ENCODE data around the gene ADAMTS13.
A peak's percentile ranks its signal among the peaks of the same experiment; 100 is the strongest.

ADAMTS13 gene

DNA sequence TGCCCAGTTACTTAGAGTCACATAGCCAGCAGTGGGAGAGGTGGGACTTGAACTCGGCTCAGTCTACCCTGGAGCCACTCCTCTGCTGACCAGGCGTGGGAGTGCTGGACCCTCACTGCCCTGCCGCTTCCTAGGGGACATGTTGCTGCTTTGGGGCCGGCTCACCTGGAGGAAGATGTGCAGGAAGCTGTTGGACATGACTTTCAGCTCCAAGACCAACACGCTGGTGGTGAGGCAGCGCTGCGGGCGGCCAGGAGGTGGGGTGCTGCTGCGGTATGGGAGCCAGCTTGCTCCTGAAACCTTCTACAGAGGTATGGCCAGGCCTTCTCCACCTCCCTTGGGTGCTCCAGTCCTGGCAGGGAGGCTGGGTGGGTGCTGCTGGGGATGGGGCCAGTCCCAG is 34.2 kb downstream of the ADAMTS13 start:
- no peak for DNase-seq

DNA sequence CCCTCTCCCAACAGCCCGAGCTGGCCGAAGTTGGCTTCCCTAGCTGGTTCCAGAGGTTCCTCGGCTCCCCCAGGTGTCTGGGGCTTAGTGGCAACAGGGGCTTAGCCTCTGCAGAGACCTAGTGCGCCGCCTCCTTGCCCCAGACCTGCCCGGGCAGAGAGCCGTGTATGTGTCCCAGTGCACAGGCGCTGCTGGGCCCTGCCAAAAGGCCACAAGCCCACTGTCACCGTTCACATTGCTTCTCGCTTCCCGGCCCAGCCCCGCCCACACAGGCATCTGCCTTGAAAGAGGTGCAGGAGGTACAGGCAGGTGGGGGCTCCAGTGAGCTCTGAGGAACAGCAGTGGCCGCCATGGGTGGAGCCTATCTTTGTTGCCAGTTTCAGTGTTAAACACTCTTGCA is 35.1 kb downstream of the ADAMTS13 start:
- DNase-seq, result no peak

DNA sequence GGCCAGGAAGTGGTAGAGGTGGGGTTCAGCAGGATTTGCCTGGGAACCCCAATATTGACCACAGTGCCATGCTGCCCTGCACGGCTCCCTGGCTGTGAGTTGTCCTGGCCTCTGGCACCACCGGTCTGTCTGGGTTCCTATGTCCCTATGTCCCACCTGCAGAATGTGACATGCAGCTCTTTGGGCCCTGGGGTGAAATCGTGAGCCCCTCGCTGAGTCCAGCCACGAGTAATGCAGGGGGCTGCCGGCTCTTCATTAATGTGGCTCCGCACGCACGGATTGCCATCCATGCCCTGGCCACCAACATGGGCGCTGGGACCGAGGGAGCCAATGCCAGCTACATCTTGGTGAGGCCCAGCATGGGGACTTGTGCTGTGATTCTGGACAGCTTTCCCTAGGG is 35.6 kb downstream of the ADAMTS13 start:
- DNase-seq, result no peak

- no peak for DNase-seq
These were observed 36.6 kb downstream of the ADAMTS13 start for GRCh38 chr9:133458643-133459312.

- DNase-seq, result peak; percentile 92 to 93
These were observed 37.6 kb downstream of the ADAMTS13 start, which contains the start of gene CACFD1 for GRCh38 chr9:133459476-133460404. CACFD1 (plus strand) TSS chr9:133459978; CDS start chr9:133460067, 89 bp downstream.

DNA sequence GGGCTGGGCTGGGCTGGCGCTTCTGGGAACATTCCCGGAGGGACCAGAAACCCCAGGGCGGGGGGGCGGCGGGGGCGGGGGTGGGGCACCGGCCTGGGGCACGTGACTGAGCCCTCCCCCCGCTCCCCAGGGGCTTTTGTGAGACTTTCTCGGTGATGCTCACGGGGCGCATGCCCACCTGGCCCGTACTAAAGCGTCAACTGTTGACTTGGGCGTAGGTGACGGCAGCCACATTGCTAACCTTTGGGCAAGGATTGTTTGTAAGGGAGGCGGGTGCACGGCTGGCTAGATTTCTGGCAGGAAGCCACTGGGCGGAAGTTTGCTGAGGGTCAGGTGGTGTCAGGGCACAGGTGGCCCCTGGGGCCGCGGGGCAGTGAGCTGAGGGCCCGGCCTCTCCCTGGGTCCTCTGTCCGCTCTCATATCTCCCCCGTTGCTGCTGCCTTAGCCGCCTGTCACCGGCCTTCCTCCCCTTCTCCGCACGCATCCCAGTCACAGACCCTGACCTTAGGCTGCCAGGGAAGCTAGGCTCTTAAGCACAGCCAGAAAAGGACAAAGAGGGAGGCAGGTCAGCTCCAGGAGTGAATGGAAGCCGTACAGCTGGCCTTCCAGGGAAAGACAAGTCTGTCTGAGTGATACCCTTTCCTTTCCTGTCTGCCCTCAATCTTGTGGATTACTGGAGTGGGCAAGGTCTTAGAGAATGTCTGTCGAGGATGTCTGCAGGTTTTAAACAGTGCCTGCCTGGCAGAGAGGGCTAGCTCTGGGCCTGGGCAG is 38.4 kb downstream of the ADAMTS13 start:
- peak; percentile 65 to 77 for DNase-seq

DNA sequence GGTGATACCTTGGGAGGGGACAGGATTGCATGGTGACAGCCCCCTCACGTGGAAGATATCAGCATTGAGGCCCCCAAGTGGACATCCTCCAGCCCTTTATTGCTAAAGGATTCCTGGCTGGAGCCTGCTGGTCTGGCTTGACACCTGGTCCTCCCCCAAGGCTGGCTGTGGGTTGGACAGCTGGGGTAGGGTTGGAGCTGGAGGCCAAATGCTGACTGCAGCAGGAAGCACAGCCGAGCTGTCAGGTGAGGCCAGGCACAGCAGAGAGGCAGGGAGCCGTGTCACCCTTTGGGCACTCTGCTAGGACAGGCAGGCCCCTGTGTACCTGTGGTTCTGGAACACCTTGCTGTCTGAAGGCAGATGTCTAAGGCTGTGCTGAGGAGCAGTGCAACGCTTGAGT is 39.8 kb downstream of the ADAMTS13 start:
- no peak for DNase-seq

GRCh38 chr9:133463234-133463863 is 41.2 kb downstream of the ADAMTS13 start:
- DNase-seq, result peak in 1 of 2 donors; percentile 20

DNA sequence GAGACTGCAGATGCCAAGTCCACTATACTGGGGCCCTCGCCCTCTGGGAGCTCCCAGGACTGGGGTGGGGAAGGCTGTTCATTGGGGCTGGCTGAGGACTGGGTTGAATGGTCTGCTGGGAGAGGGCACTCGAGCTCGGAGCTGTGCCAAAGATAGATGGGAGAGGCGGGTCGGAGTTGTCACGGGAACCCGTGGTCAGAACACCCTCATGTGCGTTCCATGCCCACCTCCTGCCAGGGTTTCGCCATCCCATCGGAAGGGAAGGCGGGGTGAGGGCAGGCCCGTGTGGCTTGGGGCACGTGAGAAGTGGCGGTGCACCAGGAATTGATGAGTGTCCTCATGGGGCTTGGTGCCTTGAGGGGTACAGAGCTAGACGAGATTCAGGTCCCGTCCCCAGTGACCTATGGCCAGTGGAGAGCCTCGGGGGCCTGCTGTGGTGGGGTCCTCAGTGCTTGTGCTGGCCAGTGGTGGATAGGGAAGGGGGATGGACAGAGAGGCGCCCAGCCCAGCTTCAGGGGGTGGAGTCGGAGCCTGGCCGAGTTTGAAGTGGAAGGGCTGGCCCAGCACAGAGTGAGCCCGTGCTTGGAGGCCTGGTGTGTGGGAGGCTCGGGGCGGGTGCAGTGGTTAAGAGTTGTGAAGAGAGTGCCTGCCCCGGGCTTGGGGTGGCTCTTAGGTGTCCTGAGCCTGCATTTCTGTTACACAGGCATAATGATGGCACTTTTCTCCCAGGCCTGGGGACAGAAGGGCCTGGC is 41.9 kb downstream of the ADAMTS13 start:
- DNase-seq, result no peak

- DNase-seq, result no peak
These were observed 42.5 kb downstream of the ADAMTS13 start for GRCh38 chr9:133464638-133465037.

DNA sequence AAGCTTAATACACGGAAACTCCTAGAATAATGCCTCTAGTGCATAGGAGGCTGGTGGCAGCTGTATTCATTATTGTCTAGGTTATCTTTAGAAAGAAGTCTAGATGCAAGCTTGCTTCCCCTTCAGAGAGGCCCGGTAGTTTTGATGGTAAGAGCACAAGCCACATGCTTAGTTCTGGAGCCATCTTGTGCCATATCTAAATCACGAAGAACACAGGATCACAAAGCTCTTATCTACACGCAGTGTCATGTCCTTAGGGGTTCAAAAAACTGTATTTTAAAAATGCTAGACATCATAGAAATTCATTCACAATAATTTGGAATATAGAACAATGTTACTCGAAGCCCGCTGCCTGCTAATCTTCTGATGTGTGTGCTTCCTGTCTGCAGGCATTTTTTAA is 43.8 kb downstream of the ADAMTS13 start:
- no peak for DNase-seq

DNA sequence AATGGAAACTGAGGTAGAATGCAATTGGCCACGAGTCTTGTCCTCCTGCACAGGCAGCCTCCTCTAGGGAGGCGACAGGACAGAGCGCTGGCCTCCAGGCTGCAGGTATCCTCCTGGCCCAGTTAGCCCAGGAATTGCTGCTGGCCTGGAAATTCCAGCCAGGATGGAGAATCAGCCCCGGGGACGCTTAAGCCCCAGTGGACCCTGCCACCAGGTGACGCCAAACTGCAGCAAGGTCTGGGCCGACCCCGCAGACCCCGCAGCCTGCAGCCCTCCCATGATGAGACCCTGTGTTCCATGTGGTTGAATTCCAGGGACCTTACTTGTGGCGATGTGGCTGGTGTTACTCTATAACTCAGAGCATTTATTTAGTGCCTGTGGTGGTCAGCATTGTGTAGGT is 44.9 kb downstream of the ADAMTS13 start:
- DNase-seq, result no peak

- DNase-seq, result no peak
These were observed 46.2 kb downstream of the ADAMTS13 start for GRCh38 chr9:133468374-133468773.

- DNase-seq, result no peak
These were observed 46.7 kb downstream of the ADAMTS13 start for GRCh38 chr9:133468777-133469421.

DNA sequence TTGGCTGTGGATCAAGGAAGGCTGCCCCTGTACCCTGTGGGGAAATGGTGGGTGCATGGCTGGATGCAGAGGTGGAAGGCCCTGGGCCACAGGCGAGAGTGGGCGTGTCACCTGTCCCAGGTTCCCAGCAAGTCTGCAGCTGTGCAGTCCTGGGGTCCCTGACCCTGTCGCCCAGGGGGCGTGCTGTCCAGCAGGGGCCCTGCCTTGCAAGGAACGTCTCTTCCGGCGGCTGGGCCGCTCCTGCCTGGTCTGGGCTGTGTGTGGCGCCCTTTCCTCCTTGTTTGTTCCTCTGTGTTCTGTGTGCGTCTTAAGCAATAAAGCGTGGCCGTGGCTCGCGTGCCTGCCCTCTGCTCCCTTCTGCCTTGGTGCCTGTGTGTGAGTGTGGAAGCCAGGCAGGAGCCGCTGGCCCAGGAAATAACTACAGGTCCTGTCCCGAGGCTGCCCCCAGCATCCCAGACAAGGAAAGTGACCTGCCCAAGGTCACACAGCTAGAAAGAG is 48.3 kb downstream of the ADAMTS13 start:
- no peak for DNase-seq

DNA sequence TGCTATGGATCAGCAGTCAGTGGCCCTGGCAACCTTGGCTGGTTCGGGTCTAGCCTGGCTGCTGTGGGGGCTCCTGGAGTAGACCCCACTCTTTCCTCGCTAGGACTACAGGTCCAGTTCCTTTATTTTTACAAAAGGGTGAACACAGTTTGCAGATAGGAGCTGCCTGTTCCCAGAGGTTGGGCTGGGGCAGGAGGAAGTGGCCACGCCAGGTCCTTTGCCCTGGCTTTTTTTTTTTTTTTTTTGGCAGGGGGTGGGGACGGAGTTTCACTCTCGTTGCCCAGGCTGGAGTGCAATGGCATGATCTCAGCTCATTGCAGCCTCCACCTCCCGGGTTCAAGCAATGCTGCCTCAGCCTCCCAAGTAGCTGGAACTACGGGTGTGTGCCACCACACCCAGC is 48.8 kb downstream of the ADAMTS13 start:
- no peak for DNase-seq

DNA sequence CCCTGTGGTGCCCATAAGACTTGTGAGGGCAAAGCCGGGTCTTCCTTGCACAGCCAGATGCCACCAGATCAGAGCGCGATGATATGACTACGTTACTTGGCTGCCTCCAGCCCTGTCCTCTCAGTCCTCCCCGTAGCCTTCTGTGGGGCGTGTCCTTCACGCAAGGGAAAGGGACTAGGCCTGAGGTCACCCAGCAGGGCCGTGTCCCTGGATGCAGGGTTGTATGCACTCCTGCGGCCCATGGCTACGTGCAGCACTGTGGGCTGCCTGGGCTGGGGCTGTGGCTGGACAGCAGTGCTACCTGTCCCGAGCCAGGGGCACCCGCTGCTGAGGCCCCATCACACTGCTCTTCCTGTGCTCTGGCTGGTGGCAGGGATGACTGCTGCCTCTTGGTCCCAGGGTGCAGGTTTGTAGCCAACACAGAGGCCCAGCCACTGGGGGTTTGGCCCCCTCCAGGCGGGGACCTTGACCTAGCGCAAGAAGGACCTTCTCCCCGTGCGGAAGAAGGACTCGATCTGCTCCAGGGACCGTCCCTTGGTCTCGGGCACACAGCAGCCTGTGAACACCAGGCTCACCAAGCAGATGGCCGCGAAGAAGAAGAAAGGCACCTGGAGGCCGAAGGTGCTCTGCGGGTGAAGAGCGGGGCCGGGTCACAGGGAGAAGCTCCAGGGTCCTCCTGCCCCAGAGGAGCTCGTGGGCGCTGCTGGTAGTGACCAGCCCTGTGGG is 49.5 kb downstream of the ADAMTS13 start:
- no peak for DNase-seq

DNA sequence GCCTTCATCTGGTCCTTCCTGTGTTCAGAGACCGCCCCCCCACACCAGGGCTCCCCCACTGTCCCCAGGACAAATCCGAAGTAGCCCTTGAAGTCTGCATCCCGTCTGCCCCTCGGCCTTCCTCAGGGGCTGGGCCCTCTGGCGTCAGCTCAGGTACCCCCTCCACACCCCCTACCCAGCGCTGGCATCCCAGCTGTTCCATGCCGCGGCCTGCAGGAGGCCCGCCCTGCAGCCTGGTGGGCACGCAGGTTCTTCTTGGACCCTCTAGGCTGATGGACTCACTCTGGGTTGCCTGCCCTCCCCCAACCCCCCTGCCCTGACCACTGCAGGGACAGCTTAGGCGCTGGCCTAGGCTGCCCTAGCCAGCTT is 50.1 kb downstream of the ADAMTS13 start:
- DNase-seq, result no peak

DNA sequence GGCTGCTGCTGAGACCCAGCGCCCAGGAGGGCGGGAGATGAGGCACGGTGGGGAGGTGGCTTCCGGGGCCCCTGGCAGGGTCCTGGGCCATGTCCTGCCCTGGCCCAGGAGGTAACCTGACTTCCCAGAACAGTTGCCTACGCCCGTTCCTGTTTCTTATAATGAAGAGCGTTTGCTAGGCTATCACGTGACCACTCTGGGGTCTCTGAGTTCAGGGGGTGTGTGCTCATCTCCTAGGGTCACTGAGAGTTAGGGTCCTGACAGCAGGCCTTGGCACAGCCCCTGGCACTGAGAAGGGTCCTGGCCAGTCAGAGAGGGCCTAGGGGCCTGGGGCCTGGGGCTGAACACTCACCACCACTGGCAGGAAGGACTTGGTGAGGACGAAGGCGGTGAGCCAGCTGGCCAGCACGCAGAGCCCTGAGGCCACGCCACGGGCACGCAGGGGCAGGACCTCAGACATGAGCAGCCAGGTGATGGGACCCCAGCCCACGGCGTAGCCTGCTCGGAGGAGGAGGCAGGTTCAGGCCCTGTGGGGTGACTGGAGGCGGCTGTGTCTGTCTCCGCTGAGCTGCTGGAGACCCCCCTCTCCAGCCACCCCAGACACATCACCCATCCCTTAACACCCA is 50.7 kb downstream of the ADAMTS13 start:
- no peak for DNase-seq

GRCh38 chr9:133473743-133474142 is 51.6 kb downstream of the ADAMTS13 start:
- no peak for DNase-seq

Measured in CD4-positive, alpha-beta T cell treated with Interferon alpha-2 for 1 hour (primary cell).